Caco-2 (cell line): ENCODE results near the gene EIF5AL1. TPM values are rescaled to one million over a fixed set of nuclear protein-coding genes. Genes with fewer than 3 reads are reported as not detected.
"Not testable (repeated sequence)": the region's sequence is repeated elsewhere in the genome, so short reads cannot be mapped to it uniquely, and the experiment has no call there.

ENCODE experiments used
- BruUV-seq: library from RNA; stranded (reverse); fragments of 400-500 nt; replicated peaks from 2 replicates; lab custom pipeline; 2021; lab: Mats Ljungman, UMichigan
- CTCF ChIA-PET: fragments of 300-600 bp; sonication (Branson Sonifier 250); formaldehyde crosslinking; loops from one replicate; lab custom pipeline; 2022; ENCODE audit warnings: antibody characterized with exemption; lab: Charles Lee
- POLR2A ChIA-PET: fragments of 300-600 bp; sonication (Branson Sonifier 250); formaldehyde crosslinking; loops from one replicate; lab custom pipeline; 2022; ENCODE audit warnings: antibody characterized with exemption; lab: Charles Lee
- DNase-seq, 2 experiments: peaks; one replicate each; pipeline versions ENCODE4 v3.0.0 to v3.0.0-alpha.2; 2020 to 2022
- H3K27me3 ChIP-seq: replicated peaks from 2 replicates; pipeline ENCODE4 v1.6.0; 2011; ENCODE audit warnings: low read length; ENCODE audit not compliant: control insufficient read depth, insufficient read depth
- H3K36me3 ChIP-seq: 2 replicates; pipeline ENCODE4 v1.5.1; 2011; ENCODE audit warnings: low read length; ENCODE audit not compliant: control insufficient read depth, insufficient read depth
- H3K4me1 ChIP-seq: fragments of 250-450 bp; sonication (Bioruptor Pico); 2 replicates; pipeline ENCODE4 v1.5.1; 2020; ENCODE audit warnings: mild to moderate bottlenecking
- H3K4me3 ChIP-seq: 2 replicates; pipeline ENCODE4 v1.5.1; 2011; ENCODE audit warnings: low read depth, mild to moderate bottlenecking, control low read depth, low read length
- H3K9me3 ChIP-seq: fragments of 250-450 bp; sonication (Bioruptor Pico); 2 replicates; pipeline ENCODE4 v1.5.1; 2020; ENCODE audit warnings: mild to moderate bottlenecking, moderate library complexity
- H3K27ac Mint-ChIP-seq: one replicate; pipeline ENCODE4 v1.8.0; 2022; ENCODE audit warnings: mixed read lengths; ENCODE audit not compliant: unreplicated experiment
- H3K27me3 Mint-ChIP-seq: one replicate; pipeline ENCODE4 v1.8.0; 2022; ENCODE audit warnings: mixed read lengths; ENCODE audit not compliant: insufficient read depth, unreplicated experiment
- H3K36me3 Mint-ChIP-seq: one replicate; pipeline ENCODE4 v1.8.0; 2022; ENCODE audit warnings: mild to moderate bottlenecking, mixed read lengths; ENCODE audit not compliant: insufficient read depth, unreplicated experiment
- H3K4me1 Mint-ChIP-seq: one replicate; pipeline ENCODE4 v1.8.0; 2022; ENCODE audit warnings: low read depth, mixed read lengths; ENCODE audit not compliant: unreplicated experiment
- H3K4me3 Mint-ChIP-seq: one replicate; pipeline ENCODE4 v1.8.0; 2022; ENCODE audit warnings: mild to moderate bottlenecking, moderate library complexity, mixed read lengths; ENCODE audit not compliant: unreplicated experiment
- H3K9me3 Mint-ChIP-seq: one replicate; pipeline ENCODE4 v1.8.0; 2022; ENCODE audit warnings: mixed read lengths; ENCODE audit not compliant: unreplicated experiment
- intact Hi-C: fragments of 100-400 bp; cut with micrococcal nuclease; formaldehyde crosslinking; loops from one replicate; pipeline ENCODE4 v1.10.0; 2022; ENCODE audit not compliant: unreplicated experiment
- total RNA-seq: library from RNA; stranded (reverse); gene quantifications from 2 replicates; pipeline ENCODE4 v1.2.3, GENCODE V29; 2022

EIF5AL1 gene
- total RNA-seq, 1 experiment from 2014 or later, result 0.93 TPM

DNA sequence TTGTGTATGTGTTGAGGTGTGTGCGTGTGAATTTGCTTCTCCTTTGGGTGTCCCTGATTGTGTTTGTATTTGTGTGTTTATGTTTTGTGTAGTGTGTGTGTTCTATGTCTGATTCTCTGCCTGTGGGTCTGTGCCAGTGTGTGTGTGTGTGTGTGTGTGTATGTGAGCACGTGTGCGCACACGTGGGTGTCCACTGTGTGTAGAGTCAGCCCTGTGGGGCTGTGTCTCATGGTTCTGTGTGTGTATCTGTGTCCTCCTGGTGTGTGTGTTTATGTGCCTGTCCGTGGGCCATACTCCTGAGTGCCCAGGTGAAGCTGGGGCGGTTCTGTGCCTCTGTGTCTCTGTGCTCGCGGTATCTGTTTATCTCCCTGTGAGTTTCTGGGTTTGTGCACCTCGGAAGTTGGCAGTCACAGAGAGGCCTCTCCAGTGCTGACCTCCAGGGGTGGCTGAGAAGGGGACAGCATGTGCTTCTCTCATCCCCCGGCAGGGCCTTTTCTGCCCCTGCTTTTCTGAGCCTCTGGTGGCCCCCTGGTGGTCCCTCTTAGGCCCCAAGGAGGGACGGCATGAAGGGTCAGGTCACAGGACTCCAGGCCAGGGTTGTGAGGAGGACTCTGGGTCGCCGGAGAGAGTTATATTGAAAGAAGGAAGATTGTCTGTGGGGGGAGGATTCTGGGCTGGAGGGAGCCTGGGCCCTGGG, 11.0 kb downstream of the EIF5AL1 start:
- H3K27me3 Mint-ChIP-seq, H3K9me3 Mint-ChIP-seq, H3K4me1 Mint-ChIP-seq, H3K27ac Mint-ChIP-seq, H3K36me3 ChIP-seq, H3K36me3 Mint-ChIP-seq, BruUV-seq, H3K4me1 ChIP-seq, POLR2A ChIA-PET, H3K27me3 ChIP-seq, H3K9me3 ChIP-seq, CTCF ChIA-PET, H3K4me3 Mint-ChIP-seq, H3K4me3 ChIP-seq, intact Hi-C loops: not testable (repeated sequence)
- DNase-seq, result peak in 1 of 2 experiments; percentile 8

DNA sequence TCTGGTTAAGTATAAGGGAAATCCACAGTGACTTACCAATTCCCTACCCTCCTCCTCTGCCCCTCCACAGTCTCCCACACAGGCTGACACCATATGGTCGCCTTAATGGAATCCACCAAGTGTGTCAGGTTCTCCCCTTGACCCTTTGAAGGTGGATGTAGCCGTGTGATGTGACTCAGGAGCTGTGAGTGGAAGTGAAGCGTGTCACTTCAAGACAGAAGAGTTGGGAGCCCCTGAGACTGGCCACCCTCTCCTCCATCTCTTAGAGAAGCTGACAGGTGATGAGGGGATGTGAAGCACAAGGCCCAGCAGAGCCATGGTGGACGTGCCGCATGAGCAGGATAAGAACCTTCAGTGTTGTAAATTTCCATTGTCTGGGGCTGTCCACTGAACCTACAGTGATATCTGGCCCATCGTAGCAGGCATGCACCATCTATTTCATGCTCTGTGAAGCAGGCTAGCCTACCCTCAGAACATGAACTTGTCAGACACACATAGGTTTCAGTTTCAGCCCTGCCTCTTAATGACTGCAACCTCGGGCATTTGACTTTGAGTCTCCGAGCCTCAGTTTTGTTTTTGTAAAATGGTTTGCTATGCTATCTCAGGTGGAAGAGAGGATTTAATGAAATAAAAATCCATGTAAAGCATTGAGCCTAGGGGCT, 12.8 kb downstream of the EIF5AL1 start:
- H3K9me3 ChIP-seq, H3K27me3 Mint-ChIP-seq, H3K4me1 Mint-ChIP-seq, POLR2A ChIA-PET, H3K4me3 Mint-ChIP-seq, H3K36me3 ChIP-seq, H3K27ac Mint-ChIP-seq, H3K4me3 ChIP-seq, H3K9me3 Mint-ChIP-seq, BruUV-seq, H3K36me3 Mint-ChIP-seq, DNase-seq, CTCF ChIA-PET, H3K4me1 ChIP-seq, H3K27me3 ChIP-seq, intact Hi-C loops: not testable (repeated sequence)

DNA sequence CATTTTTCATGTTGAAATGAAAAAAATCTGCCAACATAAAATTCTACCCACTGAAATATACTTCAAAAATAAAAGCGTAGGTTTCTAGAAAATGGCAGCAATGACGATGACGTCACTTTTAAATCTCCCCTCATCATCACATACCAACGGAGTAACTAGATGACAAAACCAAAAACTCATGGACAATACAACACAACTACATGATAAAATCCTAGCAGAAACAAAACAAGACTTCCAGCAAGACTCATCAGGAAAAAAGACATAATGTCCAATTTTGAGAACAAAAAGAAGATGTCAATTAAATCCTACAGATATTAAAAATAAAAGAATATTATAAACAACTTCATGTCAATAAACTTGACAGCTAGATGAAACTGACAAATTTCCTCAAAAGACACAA, 15.9 kb downstream of the EIF5AL1 start:
- H3K36me3 Mint-ChIP-seq, POLR2A ChIA-PET, intact Hi-C loops, DNase-seq, H3K27me3 ChIP-seq, H3K9me3 ChIP-seq, H3K27ac Mint-ChIP-seq, CTCF ChIA-PET, H3K4me1 Mint-ChIP-seq, H3K36me3 ChIP-seq, H3K4me1 ChIP-seq, H3K27me3 Mint-ChIP-seq, H3K9me3 Mint-ChIP-seq, H3K4me3 ChIP-seq, H3K4me3 Mint-ChIP-seq, BruUV-seq: not testable (repeated sequence)

DNA sequence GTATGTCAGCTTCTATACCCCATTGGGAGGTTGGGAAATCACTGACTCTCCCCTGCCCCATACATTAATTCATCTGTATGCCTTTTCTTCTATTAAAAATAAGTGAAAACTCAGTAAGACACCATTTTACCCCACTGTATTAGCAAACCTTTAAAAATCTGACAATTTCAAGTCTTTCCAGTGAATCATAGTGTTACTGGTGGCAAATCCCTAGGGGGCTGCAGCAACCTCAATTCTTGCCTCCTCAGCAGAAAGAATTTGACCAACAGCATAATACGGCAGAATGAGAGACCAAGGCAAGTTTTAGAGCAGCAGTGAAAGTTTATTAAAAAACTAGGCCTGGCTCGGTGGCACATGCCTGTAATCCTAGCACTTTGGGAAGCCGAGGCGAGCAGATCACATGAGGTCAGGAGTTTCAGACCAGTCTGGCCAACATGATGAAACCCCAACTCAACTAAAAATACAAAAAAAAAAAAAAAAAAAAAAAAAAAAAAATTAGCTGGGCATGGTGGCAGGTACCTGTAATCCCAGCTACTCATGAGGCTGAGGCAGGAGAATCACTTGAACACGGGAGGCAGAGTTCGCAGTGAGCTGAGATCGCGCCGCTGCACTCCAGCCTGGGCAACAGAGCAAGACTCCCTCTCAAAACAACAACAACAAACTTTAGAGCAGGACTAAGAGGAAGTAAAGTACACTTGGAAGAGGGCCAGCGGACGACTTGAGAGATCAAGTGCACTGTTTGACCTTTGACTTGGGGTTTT, 21.0 kb downstream of the EIF5AL1 start:
- H3K36me3 Mint-ChIP-seq, H3K4me1 Mint-ChIP-seq, H3K36me3 ChIP-seq, H3K27me3 ChIP-seq, H3K4me1 ChIP-seq, intact Hi-C loops, H3K9me3 Mint-ChIP-seq, H3K4me3 ChIP-seq, H3K9me3 ChIP-seq, DNase-seq, H3K27me3 Mint-ChIP-seq, CTCF ChIA-PET, H3K4me3 Mint-ChIP-seq, BruUV-seq, POLR2A ChIA-PET, H3K27ac Mint-ChIP-seq: not testable (repeated sequence)

DNA sequence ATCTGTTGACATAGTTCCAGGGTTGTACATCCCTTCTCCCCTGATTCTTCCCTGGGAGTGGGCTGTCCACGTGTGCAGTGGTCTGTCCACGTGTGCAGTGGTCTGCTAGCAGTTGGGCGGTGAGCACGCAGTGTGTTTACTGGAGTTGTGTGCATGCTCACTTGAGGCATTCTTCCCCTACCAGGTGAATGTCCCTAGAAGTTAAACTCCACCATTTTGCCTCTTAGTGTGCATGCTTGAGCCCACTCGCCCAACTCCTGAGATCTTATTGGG, 21.5 kb downstream of the EIF5AL1 start:
- H3K9me3 ChIP-seq, BruUV-seq, H3K4me3 ChIP-seq, H3K27ac Mint-ChIP-seq, H3K27me3 Mint-ChIP-seq, CTCF ChIA-PET, H3K9me3 Mint-ChIP-seq, H3K36me3 Mint-ChIP-seq, H3K4me3 Mint-ChIP-seq, intact Hi-C loops, H3K4me1 Mint-ChIP-seq, H3K36me3 ChIP-seq, DNase-seq, H3K4me1 ChIP-seq, H3K27me3 ChIP-seq, POLR2A ChIA-PET: not testable (repeated sequence)

DNA sequence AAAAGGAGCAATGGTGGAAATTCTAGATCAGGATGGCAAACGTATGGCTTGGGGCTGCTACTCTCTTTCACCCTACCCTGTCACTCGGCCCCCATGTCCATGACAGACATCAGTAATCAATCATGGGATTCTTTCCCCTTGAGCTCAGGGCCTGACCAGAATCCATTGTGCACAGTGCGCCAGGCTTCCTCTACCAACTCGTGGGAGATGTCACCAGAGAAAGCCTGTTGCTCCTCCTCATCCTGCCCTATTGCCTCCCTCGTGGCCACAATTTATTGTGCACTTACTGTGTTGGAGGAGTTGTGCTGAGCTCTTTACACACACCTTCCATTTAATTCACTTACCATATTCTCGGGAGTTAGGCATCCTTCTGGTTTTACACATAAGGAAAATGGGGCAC, 26.0 kb downstream of the EIF5AL1 start:
- H3K9me3 ChIP-seq, H3K27me3 ChIP-seq, H3K4me1 ChIP-seq, H3K36me3 Mint-ChIP-seq, POLR2A ChIA-PET, intact Hi-C loops, H3K9me3 Mint-ChIP-seq, H3K4me3 ChIP-seq, H3K27ac Mint-ChIP-seq, H3K4me1 Mint-ChIP-seq, H3K36me3 ChIP-seq, BruUV-seq, H3K4me3 Mint-ChIP-seq, DNase-seq, H3K27me3 Mint-ChIP-seq: not testable (repeated sequence)
- CTCF ChIA-PET, result interaction anchor here (0.6 kb wide), 1 partner anchor 31 kb away, joined by 3 read pairs; no protein-coding TSS in a partner anchor
